Activated CD4-positive, alpha-beta T cell treated with anti-CD3 and anti-CD28 coated beads for 36 hours (primary cell): ENCODE data around the gene PPP1R3G. TPM values are rescaled to one million over a fixed set of nuclear protein-coding genes. Genes with fewer than 3 reads are reported as not detected.
"Not testable (repeated sequence)": the region's sequence is repeated elsewhere in the genome, so short reads cannot be mapped to it uniquely, and the experiment has no call there.

ENCODE experiments used
- ATAC-seq: fragments of 200-7000 bp; cut with Tn5 transposase; one replicate; pipeline ENCODE4 v1.10.0; 2021; ENCODE audit warnings: mild to moderate bottlenecking, moderate library complexity
- CTCF ChIA-PET: fragments of 350-600 bp; sonication (Branson Sonifier 250); formaldehyde crosslinking; loops from one replicate; lab custom pipeline; 2021; ENCODE audit warnings: antibody characterized with exemption; lab: Charles Lee
- POLR2A ChIA-PET: fragments of 350-600 bp; sonication (Branson Sonifier 250); formaldehyde crosslinking; loops from one replicate; lab custom pipeline; 2021; ENCODE audit warnings: antibody characterized with exemption, inconsistent platforms; lab: Charles Lee
- DNase-seq: peaks from one replicate; pipeline ENCODE4 v3.0.0-alpha.2; 2020
- H3K27ac Mint-ChIP-seq: one replicate; pipeline ENCODE4 v1.8.0; 2021; ENCODE audit warnings: mixed read lengths
- H3K27me3 Mint-ChIP-seq: one replicate; pipeline ENCODE4 v1.8.0; 2021; ENCODE audit warnings: mixed read lengths
- H3K36me3 Mint-ChIP-seq: one replicate; pipeline ENCODE4 v1.8.0; 2021; ENCODE audit warnings: low read depth, mixed read lengths
- H3K4me1 Mint-ChIP-seq: one replicate; pipeline ENCODE4 v1.8.0; 2021; ENCODE audit warnings: mixed read lengths
- H3K4me3 Mint-ChIP-seq: one replicate; pipeline ENCODE4 v1.8.0; 2021; ENCODE audit warnings: mild to moderate bottlenecking, moderate library complexity, mixed read lengths
- H3K9me3 Mint-ChIP-seq: one replicate; pipeline ENCODE4 v1.8.0; 2021; ENCODE audit warnings: low read depth, mixed read lengths
- intact Hi-C, 2 experiments: fragments of 100-400 bp; cut with DNase I in 1 of 2; cut with micrococcal nuclease in 1 of 2; formaldehyde crosslinking; loops; one replicate each; pipeline versions ENCODE4 v1.14.2 to v1.15.1; 2022 to 2024; cut with DNase I, micrococcal nuclease
- total RNA-seq, 2 experiments: library from RNA; stranded (reverse); gene quantifications; one replicate each; pipeline ENCODE4 v1.2.3, GENCODE V29; 2021

Gene PPP1R3G
- total RNA-seq, 2 experiments from 2014 or later = 0.09 to 0.11 TPM

- ChIA-PET POLR2A (no interaction called here), CTCF (interaction anchor here (0.9 kb wide), 1 partner anchor 33 kb away, joined by 3 read pairs; no protein-coding TSS in a partner anchor)
- Mint-ChIP-seq H3K4me3 (no peak overlapping the region), H3K9me3 (no peaks in the 10 kb centered on the region), H3K4me1 (no peaks in the 10 kb centered on the region), H3K27ac (no peak overlapping the region), H3K27me3 (no peaks in the 10 kb centered on the region), H3K36me3 (peaks cover 4% of the 10 kb centered on the region)
- DNase-seq (no peak), ATAC-seq (no peak)
- intact Hi-C loops = no loop called here
These were observed 25.1 kb downstream of the PPP1R3G start for GRCh38 chr6:5110246-5110645.

- intact Hi-C loops = no loop called here
- no peak overlapping the region for H3K27ac Mint-ChIP-seq
- no peak for ATAC-seq
- POLR2A ChIA-PET = no interaction called here
- no peaks in the 10 kb centered on the region for H3K9me3 Mint-ChIP-seq
- DNase-seq = no peak
- CTCF ChIA-PET = no interaction called here
- peaks cover 2% of the 10 kb centered on the region for H3K36me3 Mint-ChIP-seq
- no peak overlapping the region for H3K4me3 Mint-ChIP-seq
- H3K27me3 Mint-ChIP-seq = no peaks in the 10 kb centered on the region
- no peaks in the 10 kb centered on the region for H3K4me1 Mint-ChIP-seq
These were observed 26.5 kb downstream of the PPP1R3G start for GRCh38 chr6:5111626-5112025.

GRCh38 chr6:5112066-5112799, 27.1 kb downstream of the PPP1R3G start:
- H3K36me3 Mint-ChIP-seq = peaks cover 2% of the 10 kb centered on the region
- no peaks in the 10 kb centered on the region for H3K9me3 Mint-ChIP-seq
- H3K4me3 Mint-ChIP-seq = no peak overlapping the region
- H3K27ac Mint-ChIP-seq = no peak overlapping the region
- H3K4me1 Mint-ChIP-seq = no peaks in the 10 kb centered on the region
- DNase-seq = no peak
- H3K27me3 Mint-ChIP-seq = no peaks in the 10 kb centered on the region
- POLR2A ChIA-PET = no interaction called here
- CTCF ChIA-PET = interaction anchor here (0.8 kb wide), 1 partner anchor 631 kb away, joined by 3 read pairs; no protein-coding TSS in a partner anchor
- intact Hi-C loops = no loop called here
- no peak for ATAC-seq

- Mint-ChIP-seq H3K36me3 (peaks cover 2% of the 10 kb centered on the region), H3K9me3 (no peaks in the 10 kb centered on the region), H3K4me3 (no peak overlapping the region), H3K27ac (no peak overlapping the region), H3K27me3 (no peaks in the 10 kb centered on the region), H3K4me1 (no peaks in the 10 kb centered on the region)
- CTCF ChIA-PET = interaction anchor here (0.8 kb wide), 1 partner anchor 632 kb away, joined by 3 read pairs; no protein-coding TSS in a partner anchor
- intact Hi-C loops = no loop called here
- no peak for DNase-seq
- POLR2A ChIA-PET = no interaction called here
- no peak for ATAC-seq
These were observed 28.0 kb downstream of the PPP1R3G start for GRCh38 chr6:5113096-5113495.

- H3K4me3 Mint-ChIP-seq = no peak overlapping the region
- POLR2A ChIA-PET = no interaction called here
- H3K36me3 Mint-ChIP-seq = peaks cover 3% of the 10 kb centered on the region
- DNase-seq = no peak
- H3K27ac Mint-ChIP-seq = no peak overlapping the region
- no peak for ATAC-seq
- H3K4me1 Mint-ChIP-seq = no peaks in the 10 kb centered on the region
- CTCF ChIA-PET = no interaction called here
- no peaks in the 10 kb centered on the region for H3K9me3 Mint-ChIP-seq
- H3K27me3 Mint-ChIP-seq = no peaks in the 10 kb centered on the region
- intact Hi-C loops = no loop called here
These were observed 30.0 kb downstream of the PPP1R3G start for GRCh38 chr6:5115168-5115567.

- POLR2A ChIA-PET = no interaction called here
- Mint-ChIP-seq H3K27me3 (no peaks in the 10 kb centered on the region), H3K36me3 (peaks cover 2% of the 10 kb centered on the region), H3K4me3 (no peak overlapping the region), H3K9me3 (no peaks in the 10 kb centered on the region), H3K4me1 (no peaks in the 10 kb centered on the region), H3K27ac (no peak overlapping the region)
- DNase-seq (no peak), ATAC-seq (no peak)
- CTCF ChIA-PET = no interaction called here
- intact Hi-C loops = no loop called here
These were observed 31.3 kb downstream of the PPP1R3G start for GRCh38 chr6:5116243-5116991.

GRCh38 chr6:5119090-5119951, 34.2 kb downstream of the PPP1R3G start:
- Mint-ChIP-seq H3K4me1 (no peaks in the 10 kb centered on the region), H3K9me3 (no peaks in the 10 kb centered on the region), H3K4me3 (no peak overlapping the region), H3K36me3 (peaks cover 2% of the 10 kb centered on the region), H3K27ac (no peak overlapping the region), H3K27me3 (no peaks in the 10 kb centered on the region)
- POLR2A ChIA-PET = no interaction called here
- intact Hi-C loops = no loop called here
- no peak for ATAC-seq
- no peak for DNase-seq
- CTCF ChIA-PET = interaction anchor here (0.8 kb wide), 1 partner anchor 12 kb away, joined by 3 read pairs; no protein-coding TSS in a partner anchor

GRCh38 chr6:5120011-5120410, 34.9 kb downstream of the PPP1R3G start:
- Mint-ChIP-seq H3K4me1 (no peaks in the 10 kb centered on the region), H3K36me3 (peaks cover 2% of the 10 kb centered on the region), H3K4me3 (no peak overlapping the region), H3K27ac (no peak overlapping the region), H3K27me3 (no peaks in the 10 kb centered on the region), H3K9me3 (no peaks in the 10 kb centered on the region)
- ATAC-seq (no peak), DNase-seq (no peak)
- intact Hi-C loops = no loop called here
- CTCF ChIA-PET = interaction anchor here (0.8 kb wide), 1 partner anchor 11 kb away, joined by 3 read pairs; no protein-coding TSS in a partner anchor
- POLR2A ChIA-PET = no interaction called here

GRCh38 chr6:5120543-5120942, 35.4 kb downstream of the PPP1R3G start:
- H3K27ac Mint-ChIP-seq, CTCF ChIA-PET, H3K9me3 Mint-ChIP-seq, H3K36me3 Mint-ChIP-seq, ATAC-seq, intact Hi-C loops, H3K4me1 Mint-ChIP-seq, H3K27me3 Mint-ChIP-seq, POLR2A ChIA-PET, H3K4me3 Mint-ChIP-seq, DNase-seq: not testable (repeated sequence)

- Mint-ChIP-seq H3K9me3 (no peaks in the 10 kb centered on the region), H3K36me3 (peaks cover 2% of the 10 kb centered on the region), H3K27me3 (no peaks in the 10 kb centered on the region), H3K4me1 (no peaks in the 10 kb centered on the region), H3K4me3 (no peak overlapping the region), H3K27ac (no peak overlapping the region)
- CTCF ChIA-PET = no interaction called here
- POLR2A ChIA-PET = no interaction called here
- intact Hi-C loops = no loop called here
- no peak for DNase-seq
- no peak for ATAC-seq
These were observed 36.3 kb downstream of the PPP1R3G start for GRCh38 chr6:5121479-5121878.

GRCh38 chr6:5121956-5122355, 36.8 kb downstream of the PPP1R3G start:
- ATAC-seq (no peak), DNase-seq (no peak)
- H3K4me3 Mint-ChIP-seq = no peak overlapping the region
- CTCF ChIA-PET = no interaction called here
- peaks cover 2% of the 10 kb centered on the region for H3K36me3 Mint-ChIP-seq
- no peak overlapping the region for H3K27ac Mint-ChIP-seq
- POLR2A ChIA-PET = no interaction called here
- no peaks in the 10 kb centered on the region for H3K27me3 Mint-ChIP-seq
- H3K9me3 Mint-ChIP-seq = no peaks in the 10 kb centered on the region
- intact Hi-C loops = no loop called here
- no peaks in the 10 kb centered on the region for H3K4me1 Mint-ChIP-seq
